ENCODE measurements around the gene ZNF205. TPM values are rescaled to one million over a fixed set of nuclear protein-coding genes. Genes with fewer than 3 reads are reported as not detected.

Gene ZNF205
- 8.6 to 16.6 TPM (median 14.1 TPM) in 5 replicates for total RNA-seq (2022; extraction: Qiagen RNA extraction; ENCODE audit: low read depth)

GRCh38 chr16:3112058-3112880 lies at the start of gene ZNF205:
TSS of gene ZNF205 (plus strand) at chr16:3112586. CDS start at chr16:3113431, 845 bp downstream.

GRCh38 chr16:3065069-3065741 lies 47.2 kb upstream of the ZNF205 start, which contains the start of gene IL32:
TSS of gene IL32 (plus strand) at chr16:3065640. CDS start at chr16:3065812, 172 bp downstream.

GRCh38 chr16:3098459-3099394 lies 13.7 kb upstream of the ZNF205 start, which contains the start of gene ZSCAN10:
TSS of gene ZSCAN10 (minus strand) at chr16:3099294. CDS start at chr16:3092937, 6,357 bp downstream.

GRCh38 chr16:3134338-3135125 lies 22.1 kb downstream of the ZNF205 start, which contains the start of gene ZNF213:
TSS of gene ZNF213 (plus strand) at chr16:3135029. CDS start at chr16:3137281, 2,252 bp downstream.

Other genes with a start within 250 kb of the ZNF205 start
- 34.4 to 57.2 TPM (median 48.8 TPM) in 5 replicates for gene FLYWCH2, start 229.4 kb upstream of the ZNF205 start, total RNA-seq (2022; extraction: Qiagen RNA extraction; ENCODE audit: low read depth)
- gene FLYWCH1, start 200.7 kb upstream of the ZNF205 start, total RNA-seq (2022; extraction: Qiagen RNA extraction; ENCODE audit: low read depth) = 15.9 to 31.8 TPM (median 26.8 TPM) in 5 replicates
- gene KREMEN2, start 148.3 kb upstream of the ZNF205 start, total RNA-seq (2022; extraction: Qiagen RNA extraction; ENCODE audit: low read depth) = 0.85 to 3.2 TPM (median 2.4 TPM) in 5 replicates
- gene PAQR4, start 143.2 kb upstream of the ZNF205 start, total RNA-seq (2022; extraction: Qiagen RNA extraction; ENCODE audit: low read depth) = 25.4 to 46.5 TPM (median 45.2 TPM) in 5 replicates
- 44.4 to 98.5 TPM (median 91.4 TPM) in 5 replicates for gene PKMYT1, start 132.1 kb upstream of the ZNF205 start, total RNA-seq (2022; extraction: Qiagen RNA extraction; ENCODE audit: low read depth)
- gene CLDN9, start 99.7 kb upstream of the ZNF205 start, total RNA-seq (2022; extraction: Qiagen RNA extraction; ENCODE audit: low read depth) = 0.21 to 0.48 TPM (median 0.38 TPM) in 5 replicates
- gene CLDN6, start 94.4 kb upstream of the ZNF205 start, total RNA-seq (2022; extraction: Qiagen RNA extraction; ENCODE audit: low read depth) = 0.20 to 0.56 TPM (median 0.41 TPM) in 4 of 5 replicates, not detected in the other
- 357 to 594 TPM (median 560 TPM) in 5 replicates for gene TNFRSF12A, start 92.2 kb upstream of the ZNF205 start, total RNA-seq (2022; extraction: Qiagen RNA extraction; ENCODE audit: low read depth)
- gene HCFC1R1, start 88.6 kb upstream of the ZNF205 start, total RNA-seq (2022; extraction: Qiagen RNA extraction; ENCODE audit: low read depth) = 176 to 257 TPM (median 227 TPM) in 5 replicates
- gene THOC6, start 88.6 kb upstream of the ZNF205 start, total RNA-seq (2022; extraction: Qiagen RNA extraction; ENCODE audit: low read depth) = 16.8 to 38.9 TPM (median 34.3 TPM) in 5 replicates
- not detected in 5 replicates for gene BICDL2, start 75.6 kb upstream of the ZNF205 start, total RNA-seq (2022; extraction: Qiagen RNA extraction; ENCODE audit: low read depth)
- 0.79 to 0.99 TPM (median 0.86 TPM) in 5 replicates for gene MMP25, start 66.0 kb upstream of the ZNF205 start, total RNA-seq (2022; extraction: Qiagen RNA extraction; ENCODE audit: low read depth)
- gene IL32, start 46.9 kb upstream of the ZNF205 start, total RNA-seq (2022; extraction: Qiagen RNA extraction; ENCODE audit: low read depth) = 17.7 to 35.2 TPM (median 24.4 TPM) in 5 replicates
- not detected in 5 replicates for gene ZSCAN10, start 13.3 kb upstream of the ZNF205 start, total RNA-seq (2022; extraction: Qiagen RNA extraction; ENCODE audit: low read depth)
- gene ZNF213, start 22.4 kb downstream of the ZNF205 start, total RNA-seq (2022; extraction: Qiagen RNA extraction; ENCODE audit: low read depth) = 5.6 to 15.1 TPM (median 12.6 TPM) in 5 replicates
- 0.32 to 0.76 TPM (median 0.41 TPM) in 5 replicates for gene OR1F1, start 75.6 kb downstream of the ZNF205 start, total RNA-seq (2022; extraction: Qiagen RNA extraction; ENCODE audit: low read depth)
- 7.4 to 9.6 TPM (median 8.4 TPM) in 5 replicates for gene ZNF200, start 122.6 kb downstream of the ZNF205 start, total RNA-seq (2022; extraction: Qiagen RNA extraction; ENCODE audit: low read depth)
- not detected in 5 replicates for gene MEFV, start 144.0 kb downstream of the ZNF205 start, total RNA-seq (2022; extraction: Qiagen RNA extraction; ENCODE audit: low read depth)
- gene ZNF263, start 170.9 kb downstream of the ZNF205 start, total RNA-seq (2022; extraction: Qiagen RNA extraction; ENCODE audit: low read depth) = 33.6 to 39.7 TPM (median 38.0 TPM) in 5 replicates
- 0.76 to 2.0 TPM (median 1.4 TPM) in 5 replicates for gene TIGD7, start 192.8 kb downstream of the ZNF205 start, total RNA-seq (2022; extraction: Qiagen RNA extraction; ENCODE audit: low read depth)
- 10.2 to 14.2 TPM (median 12.4 TPM) in 5 replicates for gene ZNF75A, start 192.9 kb downstream of the ZNF205 start, total RNA-seq (2022; extraction: Qiagen RNA extraction; ENCODE audit: low read depth)
- not detected in 5 replicates for gene OR2C1, start 243.3 kb downstream of the ZNF205 start, total RNA-seq (2022; extraction: Qiagen RNA extraction; ENCODE audit: low read depth)